IMR-90 (cell line): ENCODE data around the gene PLCB2. TPM values are rescaled to one million over a fixed set of nuclear protein-coding genes. Genes with fewer than 3 reads are reported as not detected.

Source experiments
- ATAC-seq: fragments of 200-7000 bp; cut with Tn5 transposase; 2 replicates; pipeline ENCODE4 v1.9.1; 2020; ENCODE audit warnings: low read depth, mild to moderate bottlenecking, moderate library complexity
- BruUV-seq: library from RNA; stranded (reverse); fragments of 400-500 nt; replicated peaks from 2 replicates; lab custom pipeline; 2021; lab: Mats Ljungman, UMichigan
- CTCF ChIA-PET: fragments of 300-600 bp; formaldehyde crosslinking; extraction: SDS; loops from one replicate; lab custom pipeline; 2021; ENCODE audit warnings: antibody characterized with exemption; lab: Yijun Ruan, JAX
- POLR2A ChIA-PET: fragments of 300-600 bp; sonication (Branson Sonifier 250); formaldehyde crosslinking; loops from one replicate; lab custom pipeline; 2022; ENCODE audit warnings: antibody characterized with exemption; ENCODE audit not compliant: unreplicated experiment; lab: Charles Lee
- DNase-seq: peaks from one replicate; pipeline ENCODE4 v3.0.0; 2013
- H2AFZ ChIP-seq: replicated peaks from 2 replicates; pipeline ENCODE3; 2013; ENCODE audit warnings: low read length, mild to moderate bottlenecking; ENCODE audit not compliant: poor library complexity
- H2AK5ac ChIP-seq: 2 replicates; pipeline ENCODE4 v1.6.1; 2013; ENCODE audit warnings: low read depth, low read length, inconsistent platforms
- H2AK9ac ChIP-seq: replicated peaks from 2 replicates; pipeline ENCODE3; 2013; ENCODE audit warnings: mild to moderate bottlenecking, low read depth, low read length, moderate library complexity; ENCODE audit not compliant: poor library complexity
- H2BK120ac ChIP-seq: 2 replicates; pipeline ENCODE4 v1.6.1; 2013; ENCODE audit warnings: low read depth, low read length, inconsistent platforms
- H2BK15ac ChIP-seq: 3 replicates; pipeline ENCODE4 v1.6.1; 2013; ENCODE audit warnings: low read depth, low read length, inconsistent platforms
- H2BK20ac ChIP-seq: 2 replicates; pipeline ENCODE4 v1.6.1; 2013; ENCODE audit warnings: low read depth, mild to moderate bottlenecking, inconsistent platforms, low read length, moderate library complexity
- H2BK5ac ChIP-seq: 2 replicates; pipeline ENCODE4 v1.6.1; 2013; ENCODE audit warnings: mild to moderate bottlenecking, low read depth, low read length, inconsistent platforms; ENCODE audit not compliant: poor library complexity, severe bottlenecking
- H3K14ac ChIP-seq: replicated peaks from 2 replicates; pipeline ENCODE4 v1.6.1; 2013; ENCODE audit warnings: low read depth, low read length, inconsistent platforms
- H3K18ac ChIP-seq: 2 replicates; pipeline ENCODE4 v1.6.1; 2013; ENCODE audit warnings: low read depth, low read length, control low read depth
- H3K23ac ChIP-seq: 2 replicates; pipeline ENCODE4 v1.6.1; 2013; ENCODE audit warnings: low read depth, low read length, inconsistent platforms
- H3K27ac ChIP-seq: 2 replicates; pipeline ENCODE4 v1.5.1; 2013; ENCODE audit warnings: mild to moderate bottlenecking, control low read depth, low read length; ENCODE audit not compliant: insufficient read depth
- H3K27me3 ChIP-seq: 2 replicates; pipeline ENCODE4 v1.6.1; 2013; ENCODE audit warnings: low read length; ENCODE audit not compliant: control insufficient read depth, insufficient read depth
- H3K36me3 ChIP-seq: 2 replicates; pipeline ENCODE4 v1.6.1; 2013; ENCODE audit warnings: low read length, mixed read lengths; ENCODE audit not compliant: control insufficient read depth, insufficient read depth
- H3K4ac ChIP-seq: 2 replicates; pipeline ENCODE4 v1.6.1; 2013; ENCODE audit warnings: low read depth, low read length, inconsistent platforms
- H3K4me1 ChIP-seq: 2 replicates; pipeline ENCODE4 v1.6.1; 2013; ENCODE audit warnings: low read length, mixed read lengths; ENCODE audit not compliant: control insufficient read depth, insufficient read depth
- H3K4me2 ChIP-seq: 2 replicates; pipeline ENCODE4 v1.6.1; 2013; ENCODE audit warnings: low read depth, mild to moderate bottlenecking, control low read depth, low read length, moderate library complexity
- H3K4me3 ChIP-seq: 2 replicates; pipeline ENCODE4 v1.5.1; 2013; ENCODE audit warnings: low read depth, mild to moderate bottlenecking, control low read depth, low read length, moderate library complexity; ENCODE audit not compliant: insufficient read depth
- H3K56ac ChIP-seq: 2 replicates; pipeline ENCODE4 v1.6.1; 2013; ENCODE audit warnings: low read length, inconsistent platforms; ENCODE audit not compliant: insufficient read depth; ENCODE audit errors: extremely low read depth
- H3K79me1 ChIP-seq, 2 experiments: 2 replicates each; pipeline ENCODE4 v1.6.1; 2013; ENCODE audit warnings: low read length in 2 of 2, inconsistent platforms in 1 of 2, low read depth in 1 of 2
- H3K9ac ChIP-seq: 2 replicates; pipeline ENCODE4 v1.6.1; 2013; ENCODE audit warnings: low read depth, low read length, control low read depth
- H3K9me1 ChIP-seq: 2 replicates; pipeline ENCODE4 v1.6.1; 2013; ENCODE audit warnings: low read length, inconsistent platforms; ENCODE audit not compliant: insufficient read depth
- H3K9me3 ChIP-seq: 2 replicates; pipeline ENCODE4 v1.6.1; 2013; ENCODE audit warnings: low read length; ENCODE audit not compliant: control insufficient read depth, insufficient read depth
- H4K20me1 ChIP-seq: 2 replicates; pipeline ENCODE4 v1.6.1; 2013; ENCODE audit warnings: low read length, inconsistent platforms; ENCODE audit not compliant: insufficient read depth
- H4K5ac ChIP-seq: 2 replicates; pipeline ENCODE4 v1.6.1; 2013; ENCODE audit warnings: mild to moderate bottlenecking, low read depth, low read length, control low read depth
- H4K8ac ChIP-seq, 2 experiments: 2 replicates each; pipeline ENCODE4 v1.6.1; 2013; ENCODE audit warnings: low read depth in 2 of 2, low read length in 2 of 2, control low read depth in 1 of 2, inconsistent platforms in 1 of 2
- H4K91ac ChIP-seq: 2 replicates; pipeline ENCODE4 v1.6.1; 2013; ENCODE audit warnings: low read depth, low read length, inconsistent platforms; ENCODE audit not compliant: insufficient read depth
- MAFK ChIP-seq: IDR thresholded peaks from 2 replicates; pipeline ENCODE4 v1.6.1; 2012; ENCODE audit warnings: low read depth, low read length, improper control_type of control experiment
- MAZ ChIP-seq: IDR thresholded peaks from 2 replicates; pipeline ENCODE4 v1.6.1; 2012; ENCODE audit warnings: low read depth, mild to moderate bottlenecking, low read length, improper control_type of control experiment, moderate library complexity, borderline replicate concordance
- RCOR1 ChIP-seq: IDR thresholded peaks from 2 replicates; pipeline ENCODE4 v1.6.1; 2012; ENCODE audit warnings: mild to moderate bottlenecking, low read length, improper control_type of control experiment; ENCODE audit not compliant: insufficient replicate concordance
- WGBS, 2 experiments: methylation state at CpG; one replicate each; pipeline versions ENCODE4 v1.1.5 to v1.1.7; 2013; ENCODE audit warnings: missing lambda C conversion rate in 2 of 2; ENCODE audit not compliant: insufficient read length in 1 of 2; ENCODE audit errors: extremely low coverage in 2 of 2; 5-methylcytosine and 5-hydroxymethylcytosine counted together
- dilution Hi-C: fragments of 300-500 bp; cut with HindIII; formaldehyde crosslinking; loops from one replicate; pipeline ENCODE4 v1.14.3; 2018; ENCODE audit warnings: low sequenced_read_pairs; ENCODE audit not compliant: unreplicated experiment
- in situ Hi-C: fragments of 300-500 bp; cut with MboI; formaldehyde crosslinking; loops from 3 replicates; pipeline ENCODE4 v1.14.3; 2019; ENCODE audit warnings: low sequenced_read_pairs, inconsistent platforms, mixed read lengths
- intact Hi-C: fragments of 100-400 bp; cut with micrococcal nuclease; formaldehyde crosslinking; loops from 2 replicates; pipeline ENCODE4 v1.10.0; 2022
- polyA plus RNA-seq, 3 experiments: library from polyadenylated mRNA; depleted of rRNA; stranded (reverse); fragments of >200 nt; gene quantifications; 2 replicates each; pipeline ENCODE4 v1.2.3, GENCODE V29; 2012; ENCODE audit warnings: low replicate concordance in 1 of 3
- total RNA-seq: library from RNA; depleted of rRNA; stranded (reverse); fragments of >200 nt; gene quantifications from 2 replicates; pipeline ENCODE4 v1.2.3, GENCODE V29; 2012
- TF ChIP-seq, protein P1 (sequence below): conservative IDR thresholded peaks from 2 replicates; pipeline ENCODE4 v1.5.1; 2012; ENCODE audit warnings: mild to moderate bottlenecking, low read depth, low read length, improper control_type of control experiment

The PLCB2 gene
- total and polyA plus RNA-seq, 2 of the 4 experiments (the other 2 are of a cell fraction), result 0.18 to 1.4 TPM

DNA sequence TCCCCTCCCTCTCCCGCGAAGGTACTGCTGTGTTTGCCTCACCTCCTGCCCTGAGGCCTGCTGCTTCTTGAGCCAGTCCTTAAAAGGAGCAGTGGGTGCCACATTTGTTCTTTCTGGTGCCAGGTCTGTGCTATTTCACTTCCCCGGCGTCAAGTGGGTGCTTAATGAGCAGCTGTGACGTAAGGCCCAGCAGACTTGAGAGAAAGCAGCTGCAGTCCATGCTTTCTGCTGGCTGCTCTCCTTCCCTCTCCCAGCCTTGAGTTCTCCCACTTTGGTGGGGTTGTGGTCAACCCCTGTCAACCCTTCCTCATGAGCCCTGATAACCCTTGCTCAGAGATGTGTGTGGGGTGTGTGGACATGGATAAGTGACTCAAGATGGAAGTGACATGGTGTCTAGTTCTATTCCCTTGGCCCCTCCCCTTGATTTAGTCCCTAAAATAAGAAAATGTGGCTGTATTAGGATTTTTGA is 22.7 kb upstream of the PLCB2 start:
- peak overlapping the region; percentile 61; the same call in 1 of the 2 replicates for H3K23ac ChIP-seq
- dilution Hi-C loops (no loop called here), intact Hi-C loops (no loop called here), in situ Hi-C loops (no loop called here)
- H2AFZ ChIP-seq, result peak overlapping the region; percentile 27
- H2BK120ac ChIP-seq, result peak overlapping the region; percentile 28; the same call in 1 of the 2 replicates
- ChIA-PET POLR2A (interaction anchor here (0.6 to 1.2 kb wide), 5 partner anchors 9 to 114 kb away, joined by 3 to 5 read pairs (median 3); partner anchors contain the start of gene CCDC9B), CTCF (no interaction called here)
- H4K8ac ChIP-seq, result peak overlapping the region in 1 of 2 experiments; percentile 41; a peak in 1 of 4 replicates
- H3K36me3 ChIP-seq, result peaks cover 4% of the 10 kb centered on the region
- H3K27me3 ChIP-seq, result no peaks in the 10 kb centered on the region
- 0 out of 2 replicates have a peak overlapping the region, but pooled peaks have one; percentile 12 for H2BK20ac ChIP-seq
- peak; percentile 66 for DNase-seq
- peaks cover 49% of the 10 kb centered on the region for H3K4me1 ChIP-seq
- peak overlapping the region; percentile 4; the same call in 1 of the 2 replicates for H4K5ac ChIP-seq
- peaks cover 41% of the 10 kb centered on the region for H3K9me1 ChIP-seq
- H2BK15ac ChIP-seq, result peak overlapping the region; percentile 38; the same call in 1 of the 3 replicates
- TF ChIP-seq MAFK (no peak), MAZ (no peak), RCOR1 (no peak)
- TF ChIP-seq, protein P1, sequence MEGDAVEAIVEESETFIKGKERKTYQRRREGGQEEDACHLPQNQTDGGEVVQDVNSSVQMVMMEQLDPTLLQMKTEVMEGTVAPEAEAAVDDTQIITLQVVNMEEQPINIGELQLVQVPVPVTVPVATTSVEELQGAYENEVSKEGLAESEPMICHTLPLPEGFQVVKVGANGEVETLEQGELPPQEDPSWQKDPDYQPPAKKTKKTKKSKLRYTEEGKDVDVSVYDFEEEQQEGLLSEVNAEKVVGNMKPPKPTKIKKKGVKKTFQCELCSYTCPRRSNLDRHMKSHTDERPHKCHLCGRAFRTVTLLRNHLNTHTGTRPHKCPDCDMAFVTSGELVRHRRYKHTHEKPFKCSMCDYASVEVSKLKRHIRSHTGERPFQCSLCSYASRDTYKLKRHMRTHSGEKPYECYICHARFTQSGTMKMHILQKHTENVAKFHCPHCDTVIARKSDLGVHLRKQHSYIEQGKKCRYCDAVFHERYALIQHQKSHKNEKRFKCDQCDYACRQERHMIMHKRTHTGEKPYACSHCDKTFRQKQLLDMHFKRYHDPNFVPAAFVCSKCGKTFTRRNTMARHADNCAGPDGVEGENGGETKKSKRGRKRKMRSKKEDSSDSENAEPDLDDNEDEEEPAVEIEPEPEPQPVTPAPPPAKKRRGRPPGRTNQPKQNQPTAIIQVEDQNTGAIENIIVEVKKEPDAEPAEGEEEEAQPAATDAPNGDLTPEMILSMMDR, result no peak
- peak overlapping the region; percentile 74 for H2BK5ac ChIP-seq
- peaks cover 27 to 80% of the 10 kb centered on the region in 2 experiments for H3K79me1 ChIP-seq
- H3K4me2 ChIP-seq, result no peak overlapping the region
- WGBS, 2 experiments, result no CpG with 5 or more reads among the region's 5 CpGs
- BruUV-seq, result no TSS peak
- peak overlapping the region; percentile 69 for H2AK9ac ChIP-seq
- ATAC-seq, result 0 out of 2 replicates have a peak, but pooled peaks have one; percentile 1
- H3K18ac ChIP-seq, result no peak overlapping the region
- H3K56ac ChIP-seq, result no peak overlapping the region
- H3K4ac ChIP-seq, result peak overlapping the region; percentile 61
- peak overlapping the region; percentile 24; the same call in 1 of the 2 replicates for H3K27ac ChIP-seq
- no peaks in the 10 kb centered on the region for H3K9me3 ChIP-seq
- peak overlapping the region; percentile 69 for H3K14ac ChIP-seq
- H4K91ac ChIP-seq, result peak overlapping the region; percentile 47
- peaks cover 4% of the 10 kb centered on the region; the same call in 1 of the 2 replicates for H4K20me1 ChIP-seq
- no peak overlapping the region for H3K4me3 ChIP-seq
- H3K9ac ChIP-seq, result no peak overlapping the region
- peak overlapping the region; percentile 91 for H2AK5ac ChIP-seq
